Activated naive CD4-positive, alpha-beta T cell (primary cell): Measurements from ENCODE around the gene MYCL.
"Not testable (repeated sequence)": the region's sequence is repeated elsewhere in the genome, so short reads cannot be mapped to it uniquely, and the experiment has no call there.

Experiments used
- DNase-seq, 4 experiments: peaks; one replicate each; lab custom pipeline; 2025; lab: John Stamatoyannopoulos, UW

Gene MYCL

DNA sequence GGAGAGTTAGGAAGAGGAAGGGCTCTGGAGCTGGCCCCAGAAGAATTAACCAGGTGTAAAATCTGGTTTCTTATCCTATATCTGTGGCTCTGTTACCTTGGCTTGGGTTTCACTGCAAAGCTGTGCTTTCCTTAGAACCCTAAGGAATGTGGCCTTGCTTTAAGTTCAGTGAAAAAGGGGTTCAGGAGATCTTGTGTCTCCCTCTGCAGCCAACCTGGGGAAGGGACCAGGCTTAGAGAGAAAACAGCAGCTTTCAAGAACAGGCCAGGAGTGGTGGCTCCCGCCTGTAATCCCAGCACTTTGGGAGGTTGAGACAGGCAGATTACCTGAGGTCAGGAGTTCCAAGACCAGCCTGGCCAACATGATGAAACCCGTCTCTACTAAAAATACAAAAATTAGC lies 16.1 kb upstream of the MYCL start:
- no peak for DNase-seq

GRCh38 chr1:39915499-39916129 lies 13.9 kb upstream of the MYCL start:
- no peak for DNase-seq

DNA sequence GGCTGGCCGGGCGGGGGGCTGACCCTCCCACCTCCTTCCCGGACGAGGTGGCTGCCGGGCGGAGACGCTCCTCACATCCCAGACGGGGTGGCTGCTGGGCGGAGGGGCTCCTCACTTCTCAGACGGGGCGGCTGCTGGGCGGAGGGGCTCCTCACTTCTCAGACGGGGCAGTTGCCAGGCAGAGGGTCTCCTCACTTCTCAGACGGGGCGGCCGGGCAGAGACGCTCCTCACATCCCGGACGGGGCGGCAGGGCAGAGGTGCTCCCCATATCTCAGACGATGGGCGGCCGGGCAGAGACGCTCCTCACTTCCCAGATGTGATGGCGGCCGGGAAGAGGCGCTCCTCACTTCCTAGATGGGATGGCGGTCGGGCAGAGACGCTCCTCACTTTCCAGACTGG lies 11.4 kb upstream of the MYCL start:
- DNase-seq, result not testable (repeated sequence)

DNA sequence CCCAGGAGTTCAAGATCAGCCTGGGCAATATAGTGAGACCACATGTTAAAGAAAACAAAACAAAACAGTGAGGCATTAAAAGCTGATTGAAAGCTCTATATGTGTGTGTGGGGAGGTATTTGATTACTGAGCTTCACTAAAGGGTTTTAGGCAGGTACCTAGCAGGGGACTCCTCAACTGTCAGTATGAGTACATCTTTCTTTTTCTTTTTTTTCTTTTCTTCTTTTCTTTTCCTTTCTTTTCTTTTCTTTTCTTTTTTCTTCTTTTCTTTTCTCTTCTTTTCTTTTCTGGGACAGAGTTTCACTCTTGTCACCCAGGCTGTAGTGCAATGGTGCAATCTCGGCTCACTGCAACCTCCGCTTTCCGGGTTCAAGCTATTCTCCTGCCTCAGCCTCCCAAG lies 8.5 kb upstream of the MYCL start:
- DNase-seq, result no peak

DNA sequence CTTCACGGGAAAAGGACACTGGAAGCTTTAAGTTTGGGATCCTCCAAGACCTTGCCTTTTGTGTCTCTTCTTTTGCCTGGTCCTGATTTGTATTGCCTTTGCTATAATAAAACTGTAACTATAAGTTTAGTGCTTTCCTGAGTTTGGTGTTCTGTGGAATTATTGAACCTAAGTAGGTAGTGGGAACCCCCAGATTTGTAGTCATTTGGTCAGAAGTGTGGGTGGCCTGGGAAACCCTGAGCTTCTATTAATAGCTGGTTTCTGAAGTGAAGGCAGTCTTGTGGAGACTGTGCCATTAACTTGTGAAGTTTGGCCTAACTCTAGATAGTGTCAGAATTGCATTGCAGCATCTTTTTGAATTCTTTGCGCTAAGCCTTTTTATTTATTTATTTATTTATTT lies 6.8 kb upstream of the MYCL start:
- DNase-seq, result no peak

DNA sequence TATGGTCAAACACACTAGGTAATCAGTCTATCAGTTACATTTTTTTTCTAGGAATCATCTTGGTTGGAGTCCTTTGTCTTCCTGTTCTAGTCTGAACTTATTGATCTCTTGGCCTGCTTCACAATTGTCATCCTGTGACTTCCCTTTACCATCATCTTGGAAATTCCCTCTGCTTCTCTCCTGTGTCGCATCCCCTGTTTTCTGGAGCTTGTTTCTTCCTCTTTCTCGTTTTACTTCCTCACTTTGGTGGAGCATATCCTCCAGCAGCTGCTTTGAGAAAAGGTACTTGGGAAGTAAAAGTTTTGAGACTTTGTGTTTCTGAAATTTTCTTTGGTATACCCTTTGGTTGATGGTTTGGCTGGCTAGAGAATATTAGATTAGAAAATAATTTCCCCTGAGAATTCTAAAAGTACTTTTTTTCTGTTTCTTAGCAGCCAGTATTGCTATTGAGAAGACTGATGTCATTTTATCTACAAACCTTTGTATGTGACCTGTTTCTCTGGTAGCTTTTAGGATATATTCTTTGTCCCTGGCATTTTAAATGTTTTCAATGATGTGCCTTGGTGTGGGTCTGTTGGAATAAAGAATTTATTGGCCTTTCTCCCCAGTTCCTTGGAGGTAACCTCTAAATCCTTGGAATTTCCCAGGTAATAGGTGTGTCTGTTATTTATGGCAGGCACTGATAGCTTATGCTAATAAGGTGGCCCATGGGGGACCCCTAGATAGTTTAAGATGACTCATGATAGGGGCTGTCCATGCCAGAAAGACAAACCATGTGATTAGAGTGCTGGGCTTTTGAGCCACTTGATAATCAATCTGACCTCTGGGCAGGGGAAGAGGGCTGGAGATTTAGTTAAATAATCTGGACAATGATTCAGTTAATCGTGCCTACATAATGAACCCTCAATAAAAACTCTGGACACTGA lies 6.1 kb upstream of the MYCL start:
- no peak for DNase-seq

GRCh38 chr1:39905172-39905571 lies 3.5 kb upstream of the MYCL start:
- no peak for DNase-seq

DNA sequence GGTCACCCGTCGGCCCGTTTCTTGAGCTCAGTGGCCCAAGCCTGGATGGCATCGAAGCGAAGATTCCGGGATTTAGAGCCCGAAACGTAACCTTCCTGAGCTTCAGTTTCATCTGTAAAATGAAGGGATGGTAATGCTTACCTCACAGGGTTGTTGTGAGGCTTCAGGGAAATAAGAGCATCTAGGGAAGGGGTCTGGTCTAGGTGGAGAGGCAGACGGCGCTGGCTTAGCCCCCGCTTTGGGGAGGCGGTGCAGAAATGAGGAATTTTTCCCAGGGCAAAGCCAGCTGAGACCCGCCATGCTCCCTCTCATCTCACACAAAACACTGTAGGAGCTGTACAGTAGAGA lies 717 bp upstream of the MYCL start:
- no peak for DNase-seq

DNA sequence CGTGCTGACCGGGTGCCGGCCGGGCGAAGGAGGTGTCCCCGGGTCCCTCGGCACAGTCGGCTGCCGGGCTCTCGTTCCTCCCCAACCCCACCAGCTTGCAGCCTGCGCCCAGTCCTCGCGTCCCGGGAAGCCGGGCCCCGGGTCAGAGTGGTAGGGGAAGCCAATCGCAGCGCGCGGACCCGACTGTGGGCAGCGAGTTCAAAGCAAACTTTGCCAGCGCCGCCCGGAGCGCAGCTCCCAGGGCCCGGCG lies 328 bp downstream of the MYCL start:
- DNase-seq, result no peak

- no peak for DNase-seq
These were observed 854 bp downstream of the MYCL start for GRCh38 chr1:39900662-39901463.

DNA sequence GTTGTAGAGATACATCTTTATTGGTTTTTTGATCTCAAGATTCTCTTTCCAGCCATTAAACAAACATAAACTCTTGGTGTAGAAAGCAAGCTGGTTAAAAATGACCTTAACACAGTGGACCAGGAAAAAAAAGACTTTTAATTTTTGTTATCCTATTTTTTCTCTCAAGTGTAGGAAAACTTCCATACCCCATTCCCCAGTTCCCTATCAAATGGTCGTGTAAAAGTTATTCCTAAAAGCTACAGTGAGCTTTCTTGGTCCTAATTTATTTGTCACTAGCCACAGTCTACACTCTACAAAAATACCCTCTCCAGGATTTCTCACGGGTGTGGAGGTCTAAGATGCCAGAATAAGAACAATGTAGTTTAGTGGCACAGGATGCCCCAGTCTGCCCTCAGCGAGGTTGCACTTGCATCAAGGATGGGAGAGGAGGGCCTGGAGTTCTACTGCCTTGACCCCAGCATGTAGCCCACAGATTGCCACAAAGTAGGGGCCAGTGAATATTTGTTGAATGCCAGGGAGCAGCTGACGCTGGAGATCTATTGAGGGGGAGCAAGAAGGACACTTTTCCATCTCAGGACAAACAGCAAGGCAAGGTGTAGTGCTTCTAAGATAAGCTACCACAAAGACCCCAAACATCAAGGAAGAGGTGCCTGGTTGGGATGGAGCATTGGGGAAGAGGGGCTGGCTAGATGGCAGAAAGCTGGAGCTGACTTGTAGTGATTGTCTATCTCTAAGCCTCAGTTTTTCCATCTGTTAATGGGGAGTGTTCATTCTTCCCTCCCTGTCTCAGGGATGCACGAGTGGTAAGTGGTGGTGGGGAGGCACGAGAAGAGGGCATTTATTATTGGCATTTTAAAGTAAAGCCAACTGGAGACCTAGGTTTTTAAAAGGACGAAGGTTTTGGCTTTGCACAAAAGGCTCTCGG lies 1.8 kb downstream of the MYCL start:
- no peak for DNase-seq

DNA sequence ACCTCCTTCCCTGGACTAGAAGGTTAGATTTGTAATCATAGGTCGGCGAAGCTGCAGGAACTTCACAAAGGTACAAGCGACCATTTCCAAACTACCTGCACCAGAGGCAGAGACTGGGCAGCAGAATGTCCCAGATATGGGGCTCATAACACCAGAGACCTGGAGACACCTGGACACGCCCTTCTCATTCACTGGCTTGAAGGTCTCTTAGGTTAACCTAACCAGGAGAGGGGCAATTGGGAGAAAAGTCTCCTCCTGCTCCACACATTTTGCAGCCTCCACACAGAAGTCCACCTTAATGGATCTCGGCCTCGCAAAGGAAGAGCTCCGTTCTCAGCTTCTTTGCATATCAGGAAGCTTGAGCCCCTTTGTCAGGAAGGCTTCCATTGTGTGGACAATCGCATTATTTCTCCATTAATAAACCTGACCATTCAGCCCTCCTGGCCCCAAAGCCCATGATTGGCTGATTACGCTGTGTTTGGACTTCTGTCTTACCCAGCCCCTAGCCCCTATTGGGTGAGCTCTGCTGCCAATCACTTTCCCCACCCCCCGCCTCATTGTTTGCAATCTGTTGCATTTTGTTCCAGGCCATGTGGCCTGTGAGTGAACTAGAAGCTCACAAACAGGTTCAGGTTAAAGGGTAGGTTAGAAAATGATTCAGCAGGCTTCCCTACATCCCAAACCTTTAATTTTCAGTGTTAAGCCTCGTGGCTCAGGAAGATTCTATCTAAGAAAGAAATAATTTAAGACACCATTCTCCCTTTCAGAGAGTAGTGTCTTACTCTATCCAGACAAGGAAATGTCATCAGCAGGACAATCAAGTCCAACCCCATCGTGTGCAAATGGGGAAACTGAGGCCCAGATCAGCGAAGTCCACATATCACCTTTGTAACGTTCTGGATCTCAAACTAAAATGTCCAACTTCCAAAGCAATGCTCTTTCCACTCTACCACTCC lies 2.8 kb downstream of the MYCL start:
- DNase-seq, result no peak

DNA sequence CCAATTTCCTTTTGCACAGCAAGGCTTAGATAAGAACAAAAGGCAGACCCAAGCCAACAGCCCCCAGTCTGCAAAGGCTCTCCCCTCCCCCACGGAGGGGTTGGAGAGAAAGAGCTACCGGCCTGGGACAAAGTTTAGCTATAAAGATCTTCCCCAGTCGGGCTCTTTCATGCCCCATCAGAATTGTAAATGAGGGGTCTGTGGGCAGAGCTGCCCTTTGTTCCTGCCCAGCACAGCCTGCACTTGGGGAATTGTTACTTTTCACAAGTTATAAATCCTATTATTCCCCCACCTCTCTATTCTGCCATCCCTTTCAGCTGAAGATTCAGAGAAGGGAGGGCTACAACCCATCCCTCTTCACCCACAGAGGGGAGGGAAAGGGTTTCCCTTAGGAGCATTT lies 3.5 kb downstream of the MYCL start:
- DNase-seq, result no peak

DNA sequence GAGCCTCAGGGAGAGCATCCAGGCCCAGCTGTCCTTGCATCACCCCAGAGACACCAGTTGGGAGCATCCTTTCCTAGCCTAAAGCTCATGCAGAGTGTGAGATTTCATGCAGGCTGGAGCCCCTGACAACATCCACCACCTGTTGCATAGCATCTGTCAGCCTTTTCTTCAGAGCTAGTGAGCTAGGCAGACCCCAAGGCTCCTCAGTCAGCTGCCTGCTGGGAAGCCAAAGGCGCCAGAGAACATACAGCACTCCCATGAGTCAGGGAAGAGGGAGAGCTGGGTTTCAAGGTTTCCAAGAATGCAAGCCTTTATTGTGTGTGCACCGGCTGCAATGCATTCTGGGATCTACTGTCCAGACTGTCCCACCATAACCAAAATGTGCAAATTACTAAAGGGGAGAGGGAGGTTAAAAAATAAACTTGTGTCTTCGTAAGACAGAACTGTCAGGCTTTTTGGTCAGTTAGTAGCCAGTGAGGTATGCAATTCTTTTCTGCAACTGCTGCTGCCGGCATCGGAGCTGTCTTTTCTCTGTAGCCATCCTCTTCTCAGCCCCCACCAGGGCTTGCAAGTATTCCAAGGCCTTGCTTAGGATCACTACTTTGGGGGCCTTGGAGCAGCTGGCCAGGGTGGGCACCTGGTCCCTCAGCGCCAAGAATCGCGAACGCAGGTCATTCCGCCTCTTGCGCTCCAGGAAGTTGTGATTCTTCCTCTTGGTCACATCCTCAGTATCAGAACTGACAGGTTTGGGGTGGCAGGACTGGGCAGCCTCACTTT lies 4.6 kb downstream of the MYCL start:
- DNase-seq, result no peak

GRCh38 chr1:39895731-39896480 lies 5.8 kb downstream of the MYCL start:
- DNase-seq, result no peak

GRCh38 chr1:39894884-39895495 lies 6.7 kb downstream of the MYCL start:
- DNase-seq, result no peak

DNA sequence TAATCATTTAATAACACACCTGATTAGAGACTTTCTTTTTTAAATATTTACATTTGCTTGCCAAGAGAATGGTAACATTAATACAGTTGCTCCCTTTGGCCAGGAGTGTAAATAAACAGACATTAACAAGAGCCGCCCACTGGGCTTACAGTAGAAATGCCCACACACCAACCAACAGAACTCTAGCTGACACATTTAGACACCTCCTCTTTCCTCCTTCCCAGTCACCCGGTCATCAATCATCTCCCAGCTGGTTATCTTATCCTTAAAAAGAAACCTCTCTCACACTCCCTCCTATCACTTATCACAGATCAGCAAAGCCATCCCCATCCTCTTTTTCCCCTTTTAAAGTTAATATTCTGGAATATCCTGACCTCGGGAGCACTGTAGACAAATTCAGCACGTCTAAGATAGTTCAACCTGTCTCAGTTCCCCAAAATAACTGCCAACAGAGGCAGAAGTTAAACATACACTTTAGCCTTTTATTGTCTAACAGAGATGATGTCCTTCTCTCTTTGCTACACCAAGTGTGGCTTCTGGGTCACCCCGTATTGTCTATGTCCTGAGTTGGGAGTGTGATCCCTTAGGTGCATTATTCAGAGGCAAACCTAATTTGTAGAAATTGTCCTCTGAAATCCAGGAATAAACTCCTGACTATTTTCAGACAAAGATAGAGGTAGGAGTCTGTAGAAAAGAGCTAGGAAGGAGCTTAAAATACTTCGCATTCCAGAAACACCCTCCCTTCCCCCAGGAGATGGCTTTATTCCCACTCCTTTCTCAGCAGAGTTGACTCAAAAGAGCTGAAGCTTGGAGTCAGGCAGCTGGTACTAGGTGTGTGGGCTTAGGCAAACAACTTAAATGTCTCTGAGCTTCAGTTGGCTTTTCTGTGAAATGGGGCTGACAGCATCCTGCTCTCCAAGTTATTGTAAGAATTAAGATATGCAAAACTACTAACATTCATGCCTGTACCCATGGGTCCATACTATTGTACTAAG lies 8.8 kb downstream of the MYCL start:
- DNase-seq, result no peak

- DNase-seq, result no peak
These were observed 10.8 kb downstream of the MYCL start for GRCh38 chr1:39890880-39891279.
